Superior temporal gyrus (tissue), 1 donor: Measurements from ENCODE around the gene GNAI1.

Experiments
- DNase-seq: peaks from one replicate; pipeline ENCODE4 v3.0.0-alpha.2; 2016; ENCODE audit errors: extremely low spot score

The GNAI1 gene

DNA sequence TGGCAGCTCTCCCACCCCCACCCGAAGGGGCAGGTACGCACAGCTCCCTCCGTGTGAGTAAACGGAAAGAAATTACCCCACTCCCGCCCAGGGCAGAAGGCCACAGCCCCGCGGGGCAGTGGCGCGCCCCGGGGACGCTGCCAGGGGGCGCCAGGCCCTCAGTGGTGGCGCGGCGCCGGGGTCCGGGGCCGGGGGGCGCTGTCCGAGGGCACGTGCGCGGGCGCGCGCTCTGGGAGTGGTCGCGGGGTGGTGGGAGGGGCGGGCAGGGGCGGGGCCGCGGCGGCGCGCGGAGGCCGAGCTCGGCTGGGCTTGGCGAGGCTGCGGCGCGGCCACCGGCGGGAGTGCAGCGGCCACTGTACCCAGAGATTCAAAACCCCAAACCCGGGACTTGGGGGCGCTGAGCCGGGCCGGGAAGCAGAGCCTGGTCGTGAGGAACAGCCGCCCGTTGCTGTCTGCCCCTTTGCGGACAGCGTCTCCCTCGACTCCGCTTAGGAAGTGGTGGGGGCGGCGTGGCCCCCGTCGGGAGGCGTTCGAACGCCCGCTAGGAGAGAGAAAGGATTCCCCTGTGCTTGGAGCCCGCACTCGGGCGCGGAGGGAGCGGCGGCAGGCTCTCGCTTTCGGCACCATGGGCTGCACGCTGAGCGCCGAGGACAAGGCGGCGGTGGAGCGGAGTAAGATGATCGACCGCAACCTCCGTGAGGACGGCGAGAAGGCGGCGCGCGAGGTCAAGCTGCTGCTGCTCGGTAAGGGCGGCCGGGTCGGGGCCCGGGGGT is at the start of gene GNAI1:
GNAI1 (plus strand) TSS at position 296 of the 773 bp plus-strand sequence; CDS start at position 626, 330 bp downstream.
- DNase-seq, result no peak

DNA sequence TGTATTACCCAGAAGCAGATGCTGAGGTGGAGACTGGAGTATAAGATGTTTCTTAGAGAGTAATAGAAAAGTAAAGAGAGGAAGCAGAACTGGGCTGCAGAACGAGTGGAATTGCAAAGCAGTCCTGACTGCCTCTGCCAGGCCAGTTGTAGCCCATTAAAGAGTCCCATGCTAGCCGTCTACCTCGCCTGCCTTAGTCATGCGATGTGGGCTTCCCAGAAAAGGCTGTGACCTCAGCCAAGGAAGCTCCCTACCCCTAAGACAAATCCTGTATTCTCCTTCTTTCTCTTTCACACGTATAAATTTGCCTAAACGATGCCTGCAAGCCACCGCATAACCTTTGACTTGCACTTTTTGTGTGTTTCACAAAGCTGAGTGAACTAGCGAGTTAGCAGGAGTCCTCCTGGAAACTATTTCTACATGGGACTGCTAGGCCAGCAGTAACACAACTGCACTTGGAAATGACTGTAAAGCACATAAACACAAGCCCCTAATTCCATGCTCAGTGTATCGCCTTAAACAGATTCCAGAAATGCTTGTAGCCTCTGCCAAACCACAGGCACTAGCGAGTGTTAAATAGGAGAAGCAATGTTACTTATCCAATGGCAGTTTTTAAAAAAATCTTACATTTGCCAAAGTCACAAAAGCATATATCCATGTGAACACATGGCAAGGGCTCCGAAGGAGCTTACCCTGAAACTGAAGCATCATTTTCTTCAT is 47.4 kb upstream of the GNAI1 start:
- no peak for DNase-seq

DNA sequence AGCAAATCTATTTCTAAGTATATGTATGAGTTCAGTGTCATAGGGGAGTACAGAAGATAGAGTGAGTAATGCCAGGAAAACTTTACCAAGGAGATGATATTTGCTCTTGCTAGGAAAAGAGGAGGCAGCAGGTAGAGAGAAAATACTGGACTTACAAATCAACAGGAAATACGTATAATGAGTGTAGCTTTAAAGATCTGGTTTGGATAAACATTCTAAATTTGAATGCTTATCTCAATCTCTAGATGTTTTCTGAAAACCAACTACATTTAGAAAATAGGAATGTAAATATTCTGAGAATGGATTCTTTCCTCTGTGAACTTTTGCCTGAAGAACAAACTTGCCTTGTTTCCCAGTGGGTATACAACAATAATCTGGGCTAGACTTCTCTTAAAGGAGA is 46.9 kb upstream of the GNAI1 start:
- no peak for DNase-seq

DNA sequence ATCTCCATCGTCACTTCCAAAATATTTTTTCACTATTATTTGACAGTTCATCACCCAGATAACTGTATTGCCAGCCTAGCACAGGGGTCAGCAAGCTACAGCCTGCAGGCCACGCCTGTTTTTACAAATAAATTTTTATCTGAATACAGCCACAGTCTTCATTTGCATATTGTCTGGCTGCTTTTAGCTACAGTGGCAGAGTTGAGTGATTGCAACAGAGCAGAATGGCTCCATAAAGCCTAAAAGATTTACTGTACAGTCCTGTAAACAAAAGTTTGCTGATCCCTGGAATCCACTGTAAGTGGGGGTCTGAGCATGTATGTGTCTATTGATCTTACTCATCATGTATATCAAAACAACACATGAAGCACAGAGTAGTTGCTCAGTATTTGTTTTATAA is 45.9 kb upstream of the GNAI1 start:
- no peak for DNase-seq

DNA sequence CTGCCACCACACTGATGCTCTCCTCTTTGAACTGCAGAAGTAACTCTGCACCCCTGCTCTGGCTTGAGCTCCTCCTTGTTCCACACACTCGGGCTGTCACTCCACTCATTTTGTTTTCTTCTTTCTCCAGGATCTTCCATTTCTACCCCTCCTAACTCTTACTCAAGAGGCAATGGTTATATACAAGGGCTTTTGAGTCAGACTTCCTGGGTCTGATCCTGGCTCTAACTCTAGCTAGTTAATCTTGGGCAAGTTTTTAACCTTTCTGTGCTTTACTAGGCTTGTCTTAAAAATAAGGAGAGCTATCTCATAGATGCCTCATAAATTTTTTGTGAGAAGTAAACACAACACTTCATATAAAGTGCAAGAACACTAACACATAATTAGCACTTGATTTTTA is 45.3 kb upstream of the GNAI1 start:
- no peak for DNase-seq

DNA sequence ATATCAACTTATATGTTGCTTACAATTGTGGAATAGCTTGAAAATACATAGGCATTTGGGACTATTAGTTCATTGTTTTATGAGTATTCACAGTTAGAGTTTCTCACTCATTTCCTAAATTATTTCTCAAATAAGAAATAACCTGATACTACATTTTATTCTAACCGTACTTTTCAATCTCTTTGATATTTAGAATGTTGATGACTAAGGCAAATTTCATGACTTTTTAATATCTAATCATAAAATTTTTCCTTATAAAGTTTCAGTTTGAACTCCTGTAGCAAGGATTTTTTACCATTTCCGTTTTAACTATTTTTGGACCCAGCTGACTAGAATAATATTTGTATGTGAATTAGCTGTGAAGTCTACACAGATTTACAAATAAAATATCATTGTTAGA is 41.3 kb upstream of the GNAI1 start:
- DNase-seq, result no peak

DNA sequence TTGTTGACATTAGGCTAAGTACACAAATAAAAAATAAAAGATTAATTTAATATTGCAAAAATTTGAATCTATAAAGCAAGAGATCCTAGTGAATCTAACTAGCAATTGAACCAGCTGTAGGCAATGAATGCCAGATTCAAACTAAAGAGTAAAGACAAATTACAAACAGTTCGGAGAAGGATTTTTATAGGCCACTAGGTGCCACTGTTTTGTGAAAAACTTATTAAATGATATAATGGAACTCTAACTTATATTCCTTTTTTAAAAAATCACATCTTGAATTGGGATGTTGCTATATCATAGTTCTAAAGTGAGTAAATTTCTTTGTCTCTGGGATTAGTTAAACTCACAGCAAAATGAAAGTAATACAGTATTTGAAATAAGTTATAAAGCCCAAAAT is 39.1 kb upstream of the GNAI1 start:
- DNase-seq, result peak; percentile 88

DNA sequence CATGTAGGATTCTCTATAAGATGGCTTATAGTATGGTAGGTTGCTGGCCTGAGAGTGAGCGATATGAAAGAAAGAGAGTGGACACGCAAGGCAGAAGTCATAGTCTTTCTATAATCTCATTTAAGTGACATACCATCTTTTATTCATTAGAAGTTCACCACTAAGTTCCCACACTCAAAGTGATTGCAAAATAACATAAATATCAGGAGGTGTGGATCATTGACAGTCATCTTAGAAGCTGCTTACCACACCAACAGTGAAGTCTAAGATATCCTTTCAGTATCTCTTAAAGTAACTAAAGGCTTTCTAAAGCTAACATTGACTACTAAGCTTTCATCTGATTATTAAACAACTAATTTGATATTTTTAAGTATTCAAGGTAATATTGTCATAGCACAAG is 36.9 kb upstream of the GNAI1 start:
- no peak for DNase-seq

DNA sequence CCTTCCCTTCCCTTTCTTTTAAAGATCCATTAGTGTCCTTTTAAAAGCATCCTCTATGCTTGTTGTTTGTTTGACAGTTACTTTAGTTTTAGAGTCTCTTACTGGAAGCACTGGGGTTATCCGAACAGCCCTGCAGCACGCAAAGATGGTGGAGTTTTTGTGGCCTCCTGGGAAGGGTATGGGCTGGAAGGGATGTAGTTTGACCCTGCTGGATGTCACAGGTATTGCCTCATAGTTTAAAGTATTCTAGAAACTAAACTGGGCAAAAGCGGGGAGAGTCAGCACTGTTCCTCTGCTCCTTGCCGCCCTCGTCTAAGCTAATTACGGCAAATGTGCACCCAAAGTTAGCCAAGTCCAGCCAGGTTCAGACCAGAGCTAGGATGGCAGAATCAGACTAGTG is 35.8 kb upstream of the GNAI1 start:
- DNase-seq, result no peak

DNA sequence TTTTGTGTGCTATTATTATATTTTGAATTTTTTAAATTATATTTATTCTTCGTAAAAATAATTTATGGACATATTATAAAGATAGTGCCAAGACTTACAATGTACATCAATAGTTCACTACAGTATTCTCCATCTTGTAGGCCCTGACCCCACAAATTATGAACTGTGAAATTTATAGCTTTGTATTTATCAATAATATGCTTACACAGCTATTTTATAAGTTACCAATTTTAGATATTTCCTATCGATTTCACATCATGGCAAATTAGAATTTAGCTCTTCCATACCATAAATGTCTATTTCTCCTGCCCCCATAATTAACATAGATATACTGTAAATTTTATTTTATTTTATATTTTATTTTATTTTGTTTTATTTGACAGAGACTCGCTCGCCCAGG is 34.4 kb upstream of the GNAI1 start:
- DNase-seq, result no peak

DNA sequence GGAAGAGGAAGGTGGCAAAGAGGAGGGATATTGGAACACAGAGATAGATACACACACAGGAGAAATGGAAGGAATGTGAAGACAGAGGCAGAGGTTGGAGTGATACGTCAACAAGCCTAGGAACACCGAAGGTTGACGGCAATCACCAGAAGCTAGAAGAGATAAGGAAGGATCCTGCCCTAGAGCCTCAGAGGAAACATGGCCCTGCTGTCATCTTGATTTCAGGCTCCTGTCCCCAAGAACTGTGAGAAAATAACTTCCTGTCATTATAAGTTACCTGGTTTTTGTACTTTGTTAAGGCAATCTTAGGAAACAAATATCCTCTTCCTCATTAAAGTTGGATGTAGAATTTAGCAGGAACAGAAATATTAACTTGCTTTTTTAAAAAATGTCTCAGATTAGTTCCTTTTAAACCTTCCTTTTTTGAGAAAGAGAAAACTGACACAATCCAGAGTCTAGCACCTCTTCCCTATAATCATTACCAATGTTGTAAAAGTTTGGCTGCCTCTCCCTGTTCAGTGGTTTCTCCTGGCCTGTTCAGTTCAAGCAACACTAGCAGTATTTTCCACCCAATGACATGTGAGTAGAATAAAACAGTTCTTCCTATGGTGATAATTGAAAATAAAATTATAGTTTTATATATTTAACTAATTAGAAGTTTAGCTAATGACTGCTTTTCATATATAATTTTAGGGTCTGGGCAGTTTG is 28.8 kb upstream of the GNAI1 start:
- DNase-seq, result no peak

DNA sequence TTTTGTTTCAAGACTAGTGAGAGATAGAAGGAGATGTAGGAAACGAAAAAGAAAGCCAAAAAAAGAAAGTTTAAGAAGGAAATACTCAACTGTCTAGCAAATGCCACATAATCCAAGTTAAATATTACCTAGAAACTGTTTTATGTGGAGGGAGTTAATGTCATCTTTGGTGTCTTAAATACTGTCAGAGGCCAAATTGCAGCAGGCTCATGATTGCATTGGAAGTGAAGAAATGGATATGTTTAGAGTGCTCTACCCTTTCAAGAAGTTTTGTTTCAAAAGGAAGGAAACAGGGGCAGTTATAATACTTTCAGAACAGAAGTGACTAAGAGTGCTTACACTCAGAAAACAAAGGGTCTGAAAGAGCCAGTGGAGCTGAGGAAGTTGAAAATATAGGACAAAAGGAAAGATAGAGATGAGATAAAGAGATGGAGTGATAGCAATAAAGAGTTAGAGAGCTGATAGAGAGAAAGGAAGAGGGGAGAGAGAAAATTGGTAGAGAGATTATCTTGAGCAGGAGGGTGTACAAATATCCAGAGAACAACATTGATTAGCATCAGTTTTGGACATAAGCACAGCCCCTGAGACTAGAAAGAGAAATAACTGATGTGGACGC is 28.0 kb upstream of the GNAI1 start:
- no peak for DNase-seq

DNA sequence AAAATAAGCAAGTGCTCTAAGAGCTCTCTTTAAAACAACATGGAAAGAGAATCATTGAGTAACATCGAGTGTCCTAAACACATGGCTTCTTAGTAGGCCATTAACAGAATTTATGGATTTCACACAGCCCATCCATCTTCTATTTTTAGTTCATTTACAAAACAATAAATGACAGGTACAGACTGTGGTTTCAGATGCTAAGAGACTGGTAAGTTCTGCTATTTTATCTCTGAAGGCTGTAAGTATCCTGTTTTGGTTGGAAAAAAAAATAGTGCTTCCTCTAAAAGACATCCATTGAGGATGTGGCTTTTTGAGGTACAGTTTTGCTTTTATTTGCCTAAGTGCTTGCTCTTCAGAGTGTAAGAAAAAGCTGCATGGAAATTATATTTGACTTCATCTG is 27.4 kb upstream of the GNAI1 start:
- DNase-seq, result no peak

DNA sequence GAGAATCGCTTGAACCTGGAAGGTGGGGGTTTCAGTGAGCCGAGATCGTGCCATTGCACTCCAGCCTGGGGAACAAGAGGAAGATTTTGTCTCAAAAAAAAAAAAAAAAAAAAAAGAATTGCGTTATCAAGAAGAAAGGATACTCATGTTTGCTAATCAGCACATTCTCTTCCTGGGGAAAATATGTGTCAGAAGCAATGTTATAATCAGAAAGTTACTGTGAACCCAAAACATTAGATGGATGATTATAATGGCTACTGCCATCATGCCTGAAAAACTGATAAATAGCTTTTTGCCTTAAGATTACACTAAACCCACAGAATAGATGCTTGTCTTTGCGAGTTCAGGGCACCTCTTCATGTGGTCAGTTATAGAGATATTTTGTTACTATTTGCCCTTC is 24.3 kb upstream of the GNAI1 start:
- no peak for DNase-seq

DNA sequence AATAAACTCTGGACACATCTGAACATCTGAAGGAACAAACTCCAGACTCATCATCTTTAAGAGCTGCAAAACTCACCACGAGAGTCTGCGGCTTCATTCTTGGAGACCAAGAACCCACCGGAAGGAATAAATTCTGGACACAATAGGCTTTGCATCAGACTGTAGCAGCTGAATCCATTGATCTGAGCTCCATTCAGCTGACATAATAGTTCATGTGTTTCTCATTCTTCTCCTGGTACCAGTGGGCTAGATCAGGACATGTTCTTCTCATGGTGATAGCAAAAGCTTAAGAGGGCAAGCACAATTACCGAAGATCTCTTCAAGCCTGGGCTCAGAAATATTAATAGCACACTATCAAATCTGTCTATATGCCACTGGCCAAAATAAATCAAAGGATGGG is 20.5 kb upstream of the GNAI1 start:
- peak; percentile 76 for DNase-seq

DNA sequence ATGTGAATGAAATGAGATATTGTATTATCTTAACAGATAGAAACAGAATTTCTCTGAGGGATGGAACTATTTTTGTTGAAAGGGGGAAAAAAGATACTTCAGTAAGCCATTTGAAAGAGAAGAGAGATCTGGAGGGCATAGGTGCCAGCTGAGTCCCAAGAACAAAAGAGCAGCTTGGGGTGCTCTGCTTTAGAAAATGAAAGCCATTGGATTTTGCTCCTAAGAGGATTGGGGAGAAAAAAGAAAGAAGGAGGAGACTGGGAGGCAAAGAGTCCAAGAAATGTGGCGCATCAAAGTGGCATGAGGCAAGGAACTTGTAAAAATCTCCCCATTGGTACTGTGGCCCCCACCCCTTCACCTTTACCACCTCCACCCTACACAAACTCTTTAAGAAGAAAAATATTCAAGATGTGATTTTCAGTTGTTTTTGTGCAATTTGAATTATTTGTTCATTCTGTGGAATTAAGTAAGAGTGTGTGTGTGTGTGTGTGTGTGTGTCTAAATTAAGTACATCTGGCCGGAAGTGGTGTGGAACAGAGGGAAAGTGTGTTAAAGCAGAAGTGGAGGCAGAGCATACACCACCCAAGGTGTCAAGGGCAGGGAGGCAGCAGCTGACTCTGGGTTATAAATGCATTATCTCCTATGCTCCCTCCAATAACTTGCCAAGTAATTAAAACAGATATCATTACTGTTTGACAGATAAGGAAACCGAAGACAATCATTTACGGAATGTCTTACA is 9.9 kb upstream of the GNAI1 start:
- no peak for DNase-seq

DNA sequence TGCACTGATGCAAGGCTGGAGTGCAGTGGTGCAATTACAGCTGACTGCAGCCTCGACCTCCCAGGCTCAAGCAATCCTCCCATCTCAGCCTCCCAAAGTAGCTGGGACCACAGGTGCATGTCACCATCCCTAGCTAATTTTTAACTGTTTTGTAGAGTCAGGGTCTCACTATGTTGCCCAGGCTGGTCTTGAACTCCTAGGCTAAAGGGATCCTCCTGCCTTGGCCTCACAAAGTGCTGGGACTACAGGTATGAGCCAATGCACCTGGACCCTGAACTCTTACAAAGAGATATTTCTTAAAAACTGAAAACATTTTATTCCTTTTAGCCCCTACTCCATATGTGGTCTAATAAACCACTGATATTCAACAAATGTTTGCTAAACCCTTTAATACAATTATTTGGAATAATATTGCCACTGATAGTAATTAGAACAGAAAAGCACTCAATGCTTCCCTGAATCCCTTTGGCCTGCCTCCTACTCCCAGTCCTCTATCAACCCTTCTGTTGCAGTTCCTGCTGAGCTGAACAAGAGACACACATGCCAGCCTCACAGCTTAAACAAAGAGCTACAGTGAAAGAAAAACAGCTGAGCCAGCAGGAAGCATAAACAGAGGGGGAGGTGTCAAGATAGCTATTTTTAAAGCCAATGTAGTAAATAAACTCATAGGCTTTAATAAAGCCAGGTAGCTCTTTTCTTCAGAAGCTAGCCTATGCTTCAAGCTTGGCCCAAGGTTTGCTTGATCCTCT is 7.0 kb upstream of the GNAI1 start:
- peak; percentile 95 for DNase-seq

DNA sequence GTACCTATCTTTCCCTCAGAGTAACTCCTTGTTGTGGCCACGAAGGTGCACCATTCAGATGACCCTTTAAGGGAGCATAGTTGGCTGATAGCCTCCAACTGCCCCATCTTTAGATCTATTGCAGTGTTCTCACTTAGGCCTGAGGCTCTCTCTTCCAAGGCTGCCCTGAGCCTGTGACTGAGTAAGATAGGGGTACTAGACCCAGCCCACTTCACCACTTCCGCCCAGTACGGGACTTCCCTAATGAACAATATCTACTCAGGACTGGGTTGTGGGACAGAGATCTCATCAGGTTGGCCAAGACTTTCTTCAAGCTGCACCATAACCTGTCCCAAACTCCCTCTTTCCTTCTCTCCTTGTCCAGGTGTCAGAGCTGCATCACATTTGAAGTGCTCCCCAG is 5.7 kb upstream of the GNAI1 start:
- DNase-seq, result no peak

DNA sequence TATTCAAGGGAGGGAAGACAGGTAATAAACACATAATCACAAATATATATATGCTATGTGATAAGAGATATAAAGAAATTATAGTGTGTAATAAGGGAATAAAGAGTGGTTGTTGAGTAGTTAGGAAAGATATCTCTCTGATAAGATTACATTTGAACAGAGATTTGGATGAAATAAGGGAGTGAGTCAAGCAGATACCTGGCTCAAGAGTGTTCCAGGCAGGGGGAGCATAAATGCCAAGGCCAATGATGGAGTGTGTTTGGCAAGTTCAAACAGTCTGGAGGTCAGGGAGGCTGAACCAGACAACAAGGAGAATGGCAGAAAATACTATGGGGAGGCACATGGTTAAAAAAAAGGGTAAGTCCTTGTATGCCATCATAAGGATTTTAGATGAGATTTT is 4.8 kb upstream of the GNAI1 start:
- no peak for DNase-seq

DNA sequence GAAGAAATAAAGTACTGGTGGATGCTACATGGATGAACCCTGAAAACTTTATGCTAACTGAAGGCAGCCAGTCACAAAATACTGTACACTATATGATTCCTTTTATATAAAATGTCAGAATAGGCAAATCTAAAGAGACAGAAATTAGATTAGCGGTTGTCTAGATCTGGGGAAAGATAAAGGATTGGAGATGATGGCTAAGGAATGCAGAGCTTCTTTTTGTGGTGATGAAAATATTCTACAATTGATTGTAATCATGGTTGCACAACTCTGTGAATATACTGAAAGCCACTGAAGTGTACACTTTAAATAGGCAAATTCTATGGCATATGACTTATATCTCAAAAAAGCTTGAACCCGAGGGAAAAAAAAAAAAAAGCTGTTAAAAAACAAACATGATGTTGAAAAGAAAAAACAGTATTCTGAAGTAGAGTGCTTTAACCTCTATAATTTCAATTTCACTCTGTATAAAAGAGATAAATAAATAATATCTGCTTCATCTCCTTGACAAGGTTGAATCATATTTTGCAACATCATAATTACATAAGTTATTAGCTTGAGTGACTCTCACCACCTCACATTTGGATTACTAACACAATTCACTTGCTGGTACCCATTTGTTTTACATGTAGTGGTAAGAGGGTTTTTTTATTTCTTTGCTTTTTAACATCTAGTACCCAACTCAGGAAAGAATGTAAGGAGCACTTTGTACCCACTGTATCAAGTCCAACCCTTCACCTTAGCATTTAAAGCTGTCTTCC is 2.8 kb upstream of the GNAI1 start:
- DNase-seq, result no peak
